Measurements from ENCODE around the gene HSD17B7.

The HSD17B7 gene

GRCh38 chr1:162857850-162858249, 67.3 kb downstream of the HSD17B7 start:
- no peak for DNase-seq (ENCODE audit: low read depth, low spot score)

- no peak for DNase-seq (ENCODE audit: low read depth, low spot score)
Measured at GRCh38 chr1:162859191-162859590, 68.7 kb downstream of the HSD17B7 start.

GRCh38 chr1:162861101-162861500, 70.6 kb downstream of the HSD17B7 start, which contains the start of gene CCDC190:
Gene CCDC190 (minus strand): TSS chr1:162861175. CDS start chr1:162859646, 1,529 bp downstream.
- no peak for DNase-seq (ENCODE audit: low read depth, low spot score)

- DNase-seq (ENCODE audit: low read depth, low spot score), result no peak
Measured at GRCh38 chr1:162861625-162862024, 71.1 kb downstream of the HSD17B7 start.

Data from activated CD4-positive, CD25-positive, alpha-beta regulatory T cell treated with anti-CD3 and anti-CD28 coated beads, Interleukin-2, amount 50 U/mL, for 16 hours (primary cell).